ENCODE data around the gene PI4K2B. TPM values are rescaled to one million over a fixed set of nuclear protein-coding genes. Genes with fewer than 3 reads are reported as not detected.

PI4K2B gene
- total RNA-seq, result 21.1 TPM
- long read RNA-seq, transcript PI4K2B-201 (10 exons, 3,540 nt), result major isoform, 45 of 52 reads
- long read RNA-seq, partial matches to known transcripts, result 1 of 52 reads
- long read RNA-seq, other reads (novel, unspliced or antisense), result 6 of 52 reads

DNA sequence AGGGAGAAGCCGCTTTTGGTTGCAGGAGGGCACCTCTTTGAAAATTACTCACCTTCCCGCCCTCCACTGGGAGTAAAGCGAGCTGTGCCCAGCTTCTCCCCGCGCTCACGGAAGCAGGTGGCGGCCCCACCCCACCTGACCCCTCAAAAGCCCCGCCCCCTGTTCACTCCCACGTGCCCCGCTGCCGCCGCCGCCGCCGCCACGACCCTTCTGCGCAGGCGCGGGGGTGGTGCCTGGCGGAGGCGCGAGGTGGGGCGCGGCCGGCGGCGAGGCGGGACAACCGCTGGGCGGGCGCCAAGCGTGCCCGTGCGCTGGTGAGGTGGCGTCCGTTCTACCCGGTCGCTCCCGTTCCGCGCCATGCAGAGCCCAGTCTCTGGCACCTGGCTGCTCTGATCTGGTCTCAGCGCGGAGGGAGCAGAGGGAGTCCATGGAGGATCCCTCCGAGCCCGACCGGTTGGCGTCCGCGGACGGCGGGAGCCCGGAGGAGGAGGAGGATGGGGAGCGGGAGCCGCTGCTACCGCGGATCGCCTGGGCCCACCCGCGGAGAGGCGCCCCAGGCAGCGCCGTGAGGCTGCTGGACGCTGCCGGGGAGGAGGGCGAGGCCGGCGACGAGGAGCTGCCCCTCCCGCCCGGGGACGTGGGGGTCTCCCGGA lies at the start of gene PI4K2B:
PI4K2B (plus strand) TSS at position 297 of the 653 bp plus-strand sequence; CDS start at position 428, 131 bp downstream.
- DNase-seq (peak; percentile 93), ATAC-seq (peak; percentile 95 to 97)
- TF ChIP-seq, protein P1, sequence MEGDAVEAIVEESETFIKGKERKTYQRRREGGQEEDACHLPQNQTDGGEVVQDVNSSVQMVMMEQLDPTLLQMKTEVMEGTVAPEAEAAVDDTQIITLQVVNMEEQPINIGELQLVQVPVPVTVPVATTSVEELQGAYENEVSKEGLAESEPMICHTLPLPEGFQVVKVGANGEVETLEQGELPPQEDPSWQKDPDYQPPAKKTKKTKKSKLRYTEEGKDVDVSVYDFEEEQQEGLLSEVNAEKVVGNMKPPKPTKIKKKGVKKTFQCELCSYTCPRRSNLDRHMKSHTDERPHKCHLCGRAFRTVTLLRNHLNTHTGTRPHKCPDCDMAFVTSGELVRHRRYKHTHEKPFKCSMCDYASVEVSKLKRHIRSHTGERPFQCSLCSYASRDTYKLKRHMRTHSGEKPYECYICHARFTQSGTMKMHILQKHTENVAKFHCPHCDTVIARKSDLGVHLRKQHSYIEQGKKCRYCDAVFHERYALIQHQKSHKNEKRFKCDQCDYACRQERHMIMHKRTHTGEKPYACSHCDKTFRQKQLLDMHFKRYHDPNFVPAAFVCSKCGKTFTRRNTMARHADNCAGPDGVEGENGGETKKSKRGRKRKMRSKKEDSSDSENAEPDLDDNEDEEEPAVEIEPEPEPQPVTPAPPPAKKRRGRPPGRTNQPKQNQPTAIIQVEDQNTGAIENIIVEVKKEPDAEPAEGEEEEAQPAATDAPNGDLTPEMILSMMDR (IDR thresholded peaks at IDR 0.05), result no peak
- no peaks in the 10 kb centered on the region for H3K27me3 ChIP-seq (ENCODE audit: low read depth)
- intact Hi-C loops (cut with DNase I), result no loop called here
- peak within 1 kb of the TSS; percentile 98 for H3K4me3 ChIP-seq
- no peaks in the 10 kb centered on the region for H3K36me3 ChIP-seq
- no peaks in the 10 kb centered on the region for H3K9me3 ChIP-seq
- peaks cover 31% of the 10 kb centered on the region for H3K4me1 ChIP-seq
- H3K27ac ChIP-seq, result peak within 1 kb of the TSS; percentile 96

DNA sequence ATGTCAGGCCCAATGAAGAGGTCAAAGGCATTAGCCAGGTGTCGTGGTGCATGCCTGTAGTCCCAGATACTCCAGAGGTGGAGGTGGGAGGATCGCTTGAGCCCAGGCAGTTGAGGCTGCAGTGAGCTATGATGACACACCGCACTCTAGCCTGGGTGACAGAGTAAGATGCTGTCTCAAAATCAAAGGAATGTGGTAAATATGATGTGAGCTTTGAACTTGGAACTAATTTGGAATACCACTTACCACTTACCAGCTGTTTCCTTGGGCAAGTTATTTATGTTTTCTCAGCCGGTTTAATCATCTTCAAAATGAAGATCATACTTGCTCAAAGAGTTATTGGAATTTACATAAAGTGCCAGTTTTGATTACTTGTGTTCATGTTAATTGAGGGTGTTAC lies 49.8 kb upstream of the PI4K2B start:
- Histone ChIP-seq H3K36me3 (no peaks in the 10 kb centered on the region), H3K27me3 (ENCODE audit: low read depth) (no peaks in the 10 kb centered on the region), H3K4me3 (no peak overlapping the region), H3K9me3 (no peaks in the 10 kb centered on the region), H3K4me1 (no peaks in the 10 kb centered on the region), H3K27ac (no peak overlapping the region)
- DNase-seq (no peak), ATAC-seq (no peak)
- TF ChIP-seq, protein P1 (IDR thresholded peaks at IDR 0.05), result no peak
- intact Hi-C loops (cut with DNase I), result no loop called here

DNA sequence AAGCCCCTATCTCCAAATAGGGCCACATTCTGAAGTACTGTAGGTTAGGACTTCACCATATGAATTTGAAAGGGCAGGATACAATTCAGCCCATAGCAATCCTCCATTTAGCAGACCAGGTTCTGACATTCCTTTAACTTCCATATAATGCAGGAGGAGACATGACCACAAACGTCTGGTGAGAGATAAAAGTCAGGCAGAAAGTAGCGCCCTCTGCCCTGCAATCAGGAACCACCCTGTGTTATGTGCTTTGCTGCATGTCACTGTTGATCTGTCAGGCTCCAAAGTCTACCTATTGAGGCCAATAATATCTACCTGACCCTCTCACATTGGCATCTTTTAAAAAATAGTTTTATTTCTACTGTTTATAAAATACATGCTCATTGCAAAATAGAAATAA lies 43.4 kb upstream of the PI4K2B start:
- Histone ChIP-seq H3K4me3 (no peak overlapping the region), H3K36me3 (no peaks in the 10 kb centered on the region), H3K4me1 (no peaks in the 10 kb centered on the region), H3K27me3 (ENCODE audit: low read depth) (no peaks in the 10 kb centered on the region), H3K9me3 (no peaks in the 10 kb centered on the region), H3K27ac (no peak overlapping the region)
- TF ChIP-seq, protein P1 (IDR thresholded peaks at IDR 0.05), result no peak
- ATAC-seq (no peak), DNase-seq (no peak)
- intact Hi-C loops (cut with DNase I), result no loop called here

DNA sequence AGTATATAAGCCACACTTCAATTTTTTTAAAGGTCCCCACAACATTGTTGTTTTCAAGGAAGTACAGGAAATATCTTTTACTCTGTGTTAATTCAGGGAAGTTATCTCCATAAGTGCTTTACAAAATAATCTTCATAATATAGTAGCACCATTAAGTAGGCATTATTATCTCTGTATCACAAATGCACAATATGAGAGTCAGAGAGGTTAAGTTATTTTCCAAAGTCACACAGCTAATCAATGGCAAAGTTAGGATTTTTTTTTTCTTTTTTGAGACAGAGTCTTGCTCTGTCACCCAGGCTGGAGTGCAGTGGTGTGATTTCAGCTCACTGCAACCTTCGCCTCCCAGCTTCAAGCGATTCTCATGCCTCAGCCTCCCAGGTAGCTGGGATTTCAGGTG lies 35.1 kb upstream of the PI4K2B start:
- H3K36me3 ChIP-seq, result no peaks in the 10 kb centered on the region
- intact Hi-C loops (cut with DNase I), result no loop called here
- no peaks in the 10 kb centered on the region for H3K4me1 ChIP-seq
- ATAC-seq (no peak), DNase-seq (no peak)
- no peaks in the 10 kb centered on the region for H3K9me3 ChIP-seq
- H3K27me3 ChIP-seq (ENCODE audit: low read depth), result no peaks in the 10 kb centered on the region
- no peak overlapping the region for H3K27ac ChIP-seq
- no peak overlapping the region for H3K4me3 ChIP-seq
- TF ChIP-seq, protein P1 (IDR thresholded peaks at IDR 0.05), result no peak

DNA sequence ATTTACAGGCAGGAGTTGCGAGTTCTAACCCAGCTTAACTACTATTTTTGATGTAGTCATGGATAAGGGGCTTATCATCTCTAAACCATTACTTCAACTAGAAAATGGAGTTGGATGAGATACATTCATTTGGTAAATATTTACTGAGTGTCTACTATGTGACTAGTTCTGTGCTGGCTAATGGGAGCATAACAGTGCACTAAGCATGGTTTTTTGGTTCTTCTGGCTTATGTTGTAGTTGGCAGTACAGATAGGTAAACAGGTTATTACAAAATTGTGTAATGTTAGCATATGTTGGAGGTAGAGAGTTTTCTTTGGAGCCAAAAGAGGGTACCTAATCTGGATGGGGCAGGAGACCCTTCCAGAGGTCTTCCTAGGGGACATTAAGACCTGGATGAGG lies 25.8 kb upstream of the PI4K2B start:
- Histone ChIP-seq H3K4me3 (no peak overlapping the region), H3K4me1 (no peaks in the 10 kb centered on the region), H3K9me3 (peaks cover 3% of the 10 kb centered on the region), H3K36me3 (no peaks in the 10 kb centered on the region), H3K27ac (no peak overlapping the region), H3K27me3 (ENCODE audit: low read depth) (no peaks in the 10 kb centered on the region)
- intact Hi-C loops (cut with DNase I), result no loop called here
- TF ChIP-seq, protein P1 (IDR thresholded peaks at IDR 0.05), result no peak
- no peak for ATAC-seq
- DNase-seq, result no peak
